Upper lobe of left lung (tissue), 6 donors: Measurements from ENCODE around the gene SLA2. TPM values are rescaled to one million over a fixed set of nuclear protein-coding genes. Genes with fewer than 3 reads are reported as not detected.

Experiments used
- ATAC-seq, 2 donors: fragments of 200-7000 bp; cut with Tn5 transposase; one replicate each; pipeline ENCODE4 v1.9.1; 2022; ENCODE audit warnings: mild to moderate bottlenecking in 2 of 2, moderate library complexity in 2 of 2; ENCODE audit not compliant: low FRiP score in 2 of 2
- DNase-seq, 2 donors: peaks; one replicate each; pipeline ENCODE4 v3.0.0-alpha.2; 2019 to 2020
- H3K27ac ChIP-seq, 4 donors: fragments of 200-600 bp; sonication (generic); one replicate each; pipeline ENCODE4 v1.5.1; 2016 to 2019
- H3K27me3 ChIP-seq, 4 donors: fragments of 200-600 bp; sonication (generic); one replicate each; pipeline ENCODE4 v1.5.1; 2017 to 2019
- H3K36me3 ChIP-seq, 4 donors: fragments of 200-600 bp; sonication (generic); one replicate each; pipeline ENCODE4 v1.5.1; 2016 to 2019
- H3K4me1 ChIP-seq, 4 donors: fragments of 200-600 bp; sonication (generic); one replicate each; pipeline ENCODE4 v1.5.1; 2018 to 2019
- H3K4me3 ChIP-seq, 4 donors: fragments of 200-600 bp; sonication (generic); one replicate each; pipeline ENCODE4 v1.5.1; 2017 to 2019; ENCODE audit warnings: mild to moderate bottlenecking in 2 of 4, moderate library complexity in 1 of 4
- H3K9me3 ChIP-seq, 4 donors: fragments of 200-600 bp; sonication (generic); one replicate each; pipeline ENCODE4 v1.5.1; 2018 to 2019
- CTCF ChIP-seq, 6 experiments: fragments of 450-650 bp in 4 of 6; fragments of 200-600 bp in 2 of 6; sonication (generic) in 2 of 6; IDR thresholded peaks; one replicate each; pipeline ENCODE4 v1.5.1; 2016 to 2019; ENCODE audit warnings: antibody characterized with exemption in 6 of 6
- EP300 ChIP-seq, 4 donors: sonication (generic); formaldehyde crosslinking; IDR thresholded peaks; one replicate each; pipeline ENCODE4 v1.5.1; 2017; ENCODE audit warnings: antibody characterized with exemption in 4 of 4, control low read depth in 2 of 4
- POLR2A ChIP-seq, 4 donors: fragments of 450-650 bp; IDR thresholded peaks; one replicate each; pipeline ENCODE4 v1.5.1; 2016 to 2017; ENCODE audit warnings: antibody characterized with exemption in 4 of 4, mild to moderate bottlenecking in 2 of 4
- POLR2AphosphoS5 ChIP-seq, 2 donors: sonication (generic); formaldehyde crosslinking; IDR thresholded peaks; one replicate each; pipeline ENCODE4 v1.5.1; 2017; ENCODE audit warnings: antibody characterized with exemption in 2 of 2
- WGBS, 2 donors: methylation state at CpG; one replicate each; pipeline ENCODE4 v1.1.5; 2017 to 2018; 5-methylcytosine and 5-hydroxymethylcytosine counted together
- total RNA-seq, 6 donors: library from RNA; depleted of rRNA in 4 of 6; stranded (reverse); fragments of >200 nt in 4 of 6; gene quantifications; one replicate each; pipeline versions ENCODE4 v1.1.0 to v1.2.1, GENCODE V29; 2016 to 2021
- donor health status: DM: no; HTN: no; CAD: no; lungs with moderate emphysema.
- donor health status: DM: no; HTN: yes; CAD: no; lungs with severe emphysema.

Gene SLA2
- total RNA-seq, 6 donors from 2014 or later, result 0.97 to 6.9 (median 3.0) TPM

- Histone ChIP-seq H3K4me1 (no peaks in the 10 kb centered on the region), H3K9me3 (no peaks in the 10 kb centered on the region), H3K27ac (no peak overlapping the region), H3K36me3 (peaks cover 0 to 71% (median 26%) of the 10 kb centered on the region in 4 donors), H3K4me3 (no peak overlapping the region), H3K27me3 (no peaks in the 10 kb centered on the region)
- TF ChIP-seq CTCF (IDR thresholded peaks at IDR 0.05), result no peak
- no peak for TF ChIP-seq POLR2AphosphoS5 (IDR thresholded peaks at IDR 0.05)
- no peak for TF ChIP-seq POLR2A (IDR thresholded peaks at IDR 0.05)
- TF ChIP-seq EP300 (IDR thresholded peaks at IDR 0.05), result no peak
- WGBS, 2 donors, result 78 to 84% methylated on average over 4 of the region's 4 CpGs
- no peak for ATAC-seq
- DNase-seq, result no peak
These were observed 10.7 kb upstream of the SLA2 start for GRCh38 chr20:36656733-36657132.

GRCh38 chr20:36655004-36655403, 9.0 kb upstream of the SLA2 start:
- WGBS, 2 donors, result 97 to 100% methylated on average over 3 of the region's 3 CpGs
- Histone ChIP-seq H3K9me3 (no peaks in the 10 kb centered on the region), H3K4me1 (no peaks in the 10 kb centered on the region), H3K27ac (no peak overlapping the region), H3K36me3 (peaks cover 0 to 66% (median 25%) of the 10 kb centered on the region in 4 donors), H3K27me3 (no peaks in the 10 kb centered on the region), H3K4me3 (no peak overlapping the region)
- DNase-seq, result no peak
- TF ChIP-seq POLR2AphosphoS5 (IDR thresholded peaks at IDR 0.05) (no peak), EP300 (IDR thresholded peaks at IDR 0.05) (no peak), POLR2A (IDR thresholded peaks at IDR 0.05) (no peak), CTCF (IDR thresholded peaks at IDR 0.05) (no peak)
- ATAC-seq, result no peak

GRCh38 chr20:36654506-36654905, 8.5 kb upstream of the SLA2 start:
- whole genome bisulfite sequencing, 2 donors, result 96 to 100% methylated on average over 3 to 8 of the region's 8 CpGs
- no peaks in the 10 kb centered on the region for H3K4me1 ChIP-seq
- DNase-seq, result no peak
- H3K27me3 ChIP-seq, result no peaks in the 10 kb centered on the region
- TF ChIP-seq POLR2A (IDR thresholded peaks at IDR 0.05), result no peak
- TF ChIP-seq POLR2AphosphoS5 (IDR thresholded peaks at IDR 0.05), result no peak
- TF ChIP-seq CTCF (IDR thresholded peaks at IDR 0.05), result no peak
- TF ChIP-seq EP300 (IDR thresholded peaks at IDR 0.05), result no peak
- no peaks in the 10 kb centered on the region for H3K9me3 ChIP-seq
- H3K4me3 ChIP-seq, result no peak overlapping the region
- no peak overlapping the region for H3K27ac ChIP-seq
- H3K36me3 ChIP-seq, result peaks cover 0 to 62% (median 21%) of the 10 kb centered on the region in 4 donors
- ATAC-seq, result no peak

- Histone ChIP-seq H3K36me3 (peaks cover 0 to 56% (median 20%) of the 10 kb centered on the region in 4 donors), H3K9me3 (no peaks in the 10 kb centered on the region), H3K4me1 (no peaks in the 10 kb centered on the region), H3K27me3 (no peaks in the 10 kb centered on the region), H3K27ac (no peak overlapping the region), H3K4me3 (no peak overlapping the region)
- 91 to 93% methylated on average over 9 of the region's 9 CpGs for WGBS, 2 donors
- no peak for DNase-seq
- ATAC-seq, result no peak
- TF ChIP-seq CTCF (IDR thresholded peaks at IDR 0.05) (no peak), POLR2AphosphoS5 (IDR thresholded peaks at IDR 0.05) (no peak), POLR2A (IDR thresholded peaks at IDR 0.05) (no peak), EP300 (IDR thresholded peaks at IDR 0.05) (no peak)
These were observed 7.5 kb upstream of the SLA2 start for GRCh38 chr20:36653456-36653855.
